OCI-LY1 (cell line): Measurements from ENCODE around the gene HPS1.

Experiments used
- EZH2 ChIP-seq: fragments of 200-600 bp; sonication (generic), shearing (Covaris generic); IDR thresholded peaks from 2 replicates; pipeline ENCODE4 v1.8.0; 2017; ENCODE audit warnings: borderline replicate concordance, mixed run types, mild to moderate bottlenecking, antibody characterized with exemption, low read length, moderate library complexity, mixed read lengths
- TF ChIP-seq, protein P1 (sequence below): fragments of 200-600 bp; sonication (generic), shearing (Covaris generic); IDR thresholded peaks from 2 replicates; pipeline ENCODE4 v1.5.1; 2017; ENCODE audit warnings: mild to moderate bottlenecking, antibody characterized with exemption, low read length, moderate library complexity, mixed read lengths

DNA sequence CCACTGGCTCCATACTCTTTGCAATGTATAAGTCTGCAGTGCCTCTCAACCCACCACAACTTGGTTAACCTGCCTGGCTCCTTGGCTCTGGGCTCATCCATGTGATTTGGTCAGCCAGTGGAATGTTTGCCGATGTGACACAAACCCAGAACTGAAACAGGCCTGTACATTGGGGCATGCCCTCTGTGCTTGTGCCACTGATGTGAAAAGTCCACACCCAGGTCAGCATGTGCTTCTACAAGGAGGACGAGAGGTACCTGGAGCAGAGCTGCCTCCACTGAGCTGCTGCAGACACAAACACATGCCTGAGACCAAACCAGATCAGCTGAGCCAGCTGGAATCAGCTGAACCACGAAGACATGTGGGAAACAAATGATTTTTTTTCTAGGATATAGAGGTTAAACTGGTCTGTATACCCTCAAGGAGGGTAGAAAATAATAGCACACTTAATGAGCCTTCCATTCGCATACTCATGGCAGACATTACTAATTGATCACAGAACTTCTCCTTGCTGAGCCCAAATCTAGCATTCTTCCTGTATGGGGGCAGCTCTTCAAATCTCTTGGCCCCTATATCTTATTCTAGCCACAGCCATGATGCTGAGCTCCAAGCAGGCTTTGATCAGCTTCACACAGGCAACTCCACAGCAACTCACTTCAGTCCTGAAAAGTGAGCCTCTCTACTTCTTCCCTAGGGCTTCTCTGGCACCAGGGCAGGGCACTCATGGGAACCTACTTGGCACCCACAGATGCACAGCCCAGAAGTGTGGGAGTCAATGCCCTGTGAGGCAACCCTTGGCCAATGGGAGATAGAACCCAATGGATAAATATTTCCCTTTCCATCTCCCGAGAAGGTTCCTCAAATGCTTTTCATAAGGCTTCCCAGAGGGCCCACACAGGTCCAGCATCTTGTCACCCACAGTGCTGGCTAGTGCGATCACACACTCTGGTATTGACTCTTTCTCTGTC is 50.4 kb downstream of the HPS1 start:
- TF ChIP-seq, protein P1, sequence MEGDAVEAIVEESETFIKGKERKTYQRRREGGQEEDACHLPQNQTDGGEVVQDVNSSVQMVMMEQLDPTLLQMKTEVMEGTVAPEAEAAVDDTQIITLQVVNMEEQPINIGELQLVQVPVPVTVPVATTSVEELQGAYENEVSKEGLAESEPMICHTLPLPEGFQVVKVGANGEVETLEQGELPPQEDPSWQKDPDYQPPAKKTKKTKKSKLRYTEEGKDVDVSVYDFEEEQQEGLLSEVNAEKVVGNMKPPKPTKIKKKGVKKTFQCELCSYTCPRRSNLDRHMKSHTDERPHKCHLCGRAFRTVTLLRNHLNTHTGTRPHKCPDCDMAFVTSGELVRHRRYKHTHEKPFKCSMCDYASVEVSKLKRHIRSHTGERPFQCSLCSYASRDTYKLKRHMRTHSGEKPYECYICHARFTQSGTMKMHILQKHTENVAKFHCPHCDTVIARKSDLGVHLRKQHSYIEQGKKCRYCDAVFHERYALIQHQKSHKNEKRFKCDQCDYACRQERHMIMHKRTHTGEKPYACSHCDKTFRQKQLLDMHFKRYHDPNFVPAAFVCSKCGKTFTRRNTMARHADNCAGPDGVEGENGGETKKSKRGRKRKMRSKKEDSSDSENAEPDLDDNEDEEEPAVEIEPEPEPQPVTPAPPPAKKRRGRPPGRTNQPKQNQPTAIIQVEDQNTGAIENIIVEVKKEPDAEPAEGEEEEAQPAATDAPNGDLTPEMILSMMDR = no peak
- TF ChIP-seq EZH2 = no peak
